Tibial nerve (tissue), 3 donors: ENCODE results near the gene ADH5.

ENCODE experiments used
- POLR2A ChIP-seq, 2 donors: fragments of 450-650 bp; IDR thresholded peaks; one replicate each; pipeline ENCODE4 v1.6.1; 2017; ENCODE audit warnings: antibody characterized with exemption in 2 of 2, mild to moderate bottlenecking in 2 of 2, moderate library complexity in 2 of 2
- TF ChIP-seq, protein P1 (sequence below), 5 experiments: fragments of 200-600 bp in 3 of 5; fragments of 450-650 bp in 2 of 5; sonication (generic) in 3 of 5; IDR thresholded peaks; one replicate each; pipeline ENCODE4 v1.5.1; 2016 to 2019; ENCODE audit warnings: antibody characterized with exemption in 5 of 5, mild to moderate bottlenecking in 3 of 5, moderate library complexity in 2 of 5

GRCh38 chr4:99071159-99071558, 17.4 kb downstream of the ADH5 start:
- TF ChIP-seq, protein P1, sequence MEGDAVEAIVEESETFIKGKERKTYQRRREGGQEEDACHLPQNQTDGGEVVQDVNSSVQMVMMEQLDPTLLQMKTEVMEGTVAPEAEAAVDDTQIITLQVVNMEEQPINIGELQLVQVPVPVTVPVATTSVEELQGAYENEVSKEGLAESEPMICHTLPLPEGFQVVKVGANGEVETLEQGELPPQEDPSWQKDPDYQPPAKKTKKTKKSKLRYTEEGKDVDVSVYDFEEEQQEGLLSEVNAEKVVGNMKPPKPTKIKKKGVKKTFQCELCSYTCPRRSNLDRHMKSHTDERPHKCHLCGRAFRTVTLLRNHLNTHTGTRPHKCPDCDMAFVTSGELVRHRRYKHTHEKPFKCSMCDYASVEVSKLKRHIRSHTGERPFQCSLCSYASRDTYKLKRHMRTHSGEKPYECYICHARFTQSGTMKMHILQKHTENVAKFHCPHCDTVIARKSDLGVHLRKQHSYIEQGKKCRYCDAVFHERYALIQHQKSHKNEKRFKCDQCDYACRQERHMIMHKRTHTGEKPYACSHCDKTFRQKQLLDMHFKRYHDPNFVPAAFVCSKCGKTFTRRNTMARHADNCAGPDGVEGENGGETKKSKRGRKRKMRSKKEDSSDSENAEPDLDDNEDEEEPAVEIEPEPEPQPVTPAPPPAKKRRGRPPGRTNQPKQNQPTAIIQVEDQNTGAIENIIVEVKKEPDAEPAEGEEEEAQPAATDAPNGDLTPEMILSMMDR (IDR thresholded peaks at IDR 0.05), result no peak
- TF ChIP-seq POLR2A (IDR thresholded peaks at IDR 0.05), result no peak
